Measurements from ENCODE around the gene CEACAM16.

- TF ChIP-seq SP1 (IDR thresholded peaks at IDR 0.05) (no peak), NFRKB (IDR thresholded peaks at IDR 0.05) (no peak), FOXK2 (IDR thresholded peaks at IDR 0.05) (no peak), BHLHE40 (IDR thresholded peaks at IDR 0.05; ENCODE audit: borderline replicate concordance) (no peak), SUZ12 (IDR thresholded peaks at IDR 0.05) (no peak), FOXA1 (IDR thresholded peaks at IDR 0.05) (no peak), FOXM1 (IDR thresholded peaks at IDR 0.05; ENCODE audit: borderline replicate concordance) (no peak), PKNOX1 (IDR thresholded peaks at IDR 0.05) (no peak), LEF1 (IDR thresholded peaks at IDR 0.05; ENCODE audit: borderline replicate concordance) (no peak), TARDBP (IDR thresholded peaks at IDR 0.05) (no peak), ELF4 (IDR thresholded peaks at IDR 0.05) (no peak), ARNT (IDR thresholded peaks at IDR 0.05) (no peak)
These were observed 20.3 kb downstream of the CEACAM16 start for GRCh38 chr19:44719262-44719701.

All from HEK293T (cell line).